HEK293 (cell line): ENCODE data around the gene PLIN4.
A peak's percentile ranks its signal among the peaks of the same experiment; 100 is the strongest.

Experiments used
- CTCF ChIA-PET: fragments of 350-600 bp; formaldehyde crosslinking; extraction: SDS; loops from one replicate; lab custom pipeline; 2021; ENCODE audit warnings: antibody characterized with exemption; lab: Yijun Ruan, JAX
- POLR2A ChIA-PET: fragments of 300-600 bp; formaldehyde crosslinking; extraction: SDS; loops from one replicate; lab custom pipeline; 2020; ENCODE audit warnings: antibody characterized with exemption, inconsistent platforms; lab: Yijun Ruan, JAX
- H3K27ac ChIP-seq: fragments of 200-500 bp; sonication (Bioruptor generic); 2 replicates; pipeline ENCODE4 v1.5.1; 2014; ENCODE audit warnings: low read depth, low read length, control low read depth, inconsistent platforms; ENCODE audit errors: extremely low read depth
- H3K36me3 ChIP-seq, 2 experiments: fragments of 200-500 bp in 1 of 2; sonication (Bioruptor generic) in 1 of 2; 1 replicate in 1 of 2; 2 replicates in 1 of 2; pipeline ENCODE4 v1.5.1; 2014 to 2017; ENCODE audit warnings: inconsistent platforms in 2 of 2, low read length in 2 of 2; ENCODE audit not compliant: control insufficient read depth in 2 of 2, insufficient read depth in 1 of 2
- H3K4me1 ChIP-seq: fragments of 200-500 bp; sonication (Bioruptor generic); 2 replicates; pipeline ENCODE4 v1.5.1; 2014; ENCODE audit warnings: mild to moderate bottlenecking, low read length, inconsistent platforms; ENCODE audit not compliant: control insufficient read depth, insufficient read depth
- H3K4me3 ChIP-seq: 2 replicates; pipeline ENCODE4 v1.5.1; 2011; ENCODE audit warnings: low read depth, mild to moderate bottlenecking, control low read depth, low read length, moderate library complexity
- H3K9me3 ChIP-seq: fragments of 200-500 bp; sonication (Bioruptor generic); 2 replicates; pipeline ENCODE4 v1.5.1; 2014; ENCODE audit warnings: low read depth, low read length, inconsistent platforms; ENCODE audit not compliant: control insufficient read depth, insufficient read depth
- EGR2 ChIP-seq: fragments of 450-650 bp; formaldehyde crosslinking; IDR thresholded peaks from 2 replicates; pipeline ENCODE4 v1.5.1; 2016; ENCODE audit warnings: low read depth, missing biosample characterization, missing genetic modification characterization
- IKZF3 ChIP-seq: fragments of 450-650 bp; IDR thresholded peaks from 2 replicates; pipeline ENCODE4 v1.5.0; 2018; ENCODE audit warnings: missing biosample characterization, mild to moderate bottlenecking, missing genetic modification characterization, moderate library complexity
- MYNN ChIP-seq: fragments of 450-650 bp; formaldehyde crosslinking; IDR thresholded peaks from 2 replicates; pipeline ENCODE4 v1.5.1; 2016; ENCODE audit warnings: missing biosample characterization, missing genetic modification characterization, borderline replicate concordance
- ZFHX2 ChIP-seq: fragments of 450-650 bp; formaldehyde crosslinking; conservative IDR thresholded peaks from 2 replicates; pipeline ENCODE4 v1.5.1; 2016; ENCODE audit warnings: missing biosample characterization, missing genetic modification characterization
- ZNF366 ChIP-seq: fragments of 450-650 bp; formaldehyde crosslinking; conservative IDR thresholded peaks from 2 replicates; pipeline ENCODE4 v1.5.1; 2016; ENCODE audit warnings: missing biosample characterization, missing genetic modification characterization
- ZNF48 ChIP-seq: fragments of 450-650 bp; formaldehyde crosslinking; IDR thresholded peaks from 2 replicates; pipeline ENCODE4 v1.5.1; 2016; ENCODE audit warnings: missing biosample characterization, missing genetic modification characterization
- ZNF626 ChIP-seq: fragments of 450-650 bp; sonication (Bioruptor Pico); formaldehyde crosslinking; IDR thresholded peaks from 2 replicates; pipeline ENCODE4 v1.5.1; 2018; ENCODE audit warnings: missing biosample characterization, missing genetic modification characterization, inconsistent platforms
- TF ChIP-seq, protein P1 (sequence below): fragments of 450-650 bp; formaldehyde crosslinking; IDR thresholded peaks from 2 replicates; pipeline ENCODE4 v1.5.1; 2016; ENCODE audit warnings: missing biosample characterization, missing genetic modification characterization
- TF ChIP-seq, protein P2 (sequence below): fragments of 450-650 bp; formaldehyde crosslinking; IDR thresholded peaks from 2 replicates; pipeline ENCODE4 v1.5.1; 2016; ENCODE audit warnings: missing biosample characterization, missing genetic modification characterization
- TF ChIP-seq, protein P3 (sequence below): sonication (generic); formaldehyde crosslinking; IDR thresholded peaks from 2 replicates; pipeline ENCODE4 v1.8.1; 2022; ENCODE audit warnings: mild to moderate bottlenecking, moderate library complexity, missing genetic modification reagents
- TF ChIP-seq, protein P4 (sequence below): fragments of 450-650 bp; formaldehyde crosslinking; IDR thresholded peaks from 2 replicates; pipeline ENCODE4 v1.5.1; 2016; ENCODE audit warnings: missing biosample characterization, missing genetic modification characterization
- TF ChIP-seq, protein P5 (sequence below): fragments of 450-650 bp; formaldehyde crosslinking; IDR thresholded peaks from 2 replicates; pipeline ENCODE4 v1.5.1; 2016; ENCODE audit warnings: missing biosample characterization, missing genetic modification characterization

The PLIN4 gene

DNA sequence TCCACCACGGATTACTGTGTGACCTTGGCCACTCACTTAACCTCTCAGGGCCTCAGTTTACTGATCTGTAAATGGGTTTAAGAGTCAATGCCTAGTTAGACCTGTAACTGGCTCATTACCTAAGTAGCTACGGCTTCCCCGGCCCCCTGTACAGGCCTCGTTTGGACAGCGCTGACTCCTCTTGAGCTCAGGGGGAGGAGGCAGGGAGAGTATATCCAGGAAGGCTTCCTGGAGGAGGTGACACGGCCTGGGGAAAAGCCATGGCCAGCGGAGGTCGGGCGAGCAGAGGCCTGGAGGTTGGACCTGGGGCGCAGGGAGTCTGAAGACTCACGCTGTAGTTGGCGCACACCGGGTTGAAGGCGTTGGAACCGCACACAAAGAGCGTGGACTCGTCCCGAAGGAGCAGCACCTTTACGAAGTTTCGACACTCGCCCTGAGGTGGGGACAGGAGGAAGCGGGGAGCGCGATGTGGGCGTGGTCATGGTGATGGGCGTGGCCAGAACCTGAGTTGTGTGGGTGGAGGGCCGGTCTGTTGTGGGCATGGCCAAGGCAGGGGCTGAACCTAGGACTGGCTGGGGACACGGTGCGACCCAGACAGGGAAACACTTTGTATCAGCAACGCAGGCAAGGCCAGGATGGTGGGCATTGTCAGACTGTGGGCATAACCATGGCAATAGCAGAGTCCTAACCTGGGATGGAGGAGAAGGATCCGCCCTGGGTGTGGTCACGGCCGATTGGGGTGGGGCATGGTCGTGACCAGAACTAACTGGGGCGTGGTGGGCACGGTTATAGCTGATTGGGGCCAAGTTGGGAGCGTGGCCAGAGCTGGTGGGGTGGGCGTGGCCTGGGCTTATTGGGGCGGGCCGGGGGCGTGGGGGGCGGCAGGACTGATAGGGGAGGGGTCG is 37.6 kb upstream of the PLIN4 start (continued):
- TF ChIP-seq, protein P1, sequence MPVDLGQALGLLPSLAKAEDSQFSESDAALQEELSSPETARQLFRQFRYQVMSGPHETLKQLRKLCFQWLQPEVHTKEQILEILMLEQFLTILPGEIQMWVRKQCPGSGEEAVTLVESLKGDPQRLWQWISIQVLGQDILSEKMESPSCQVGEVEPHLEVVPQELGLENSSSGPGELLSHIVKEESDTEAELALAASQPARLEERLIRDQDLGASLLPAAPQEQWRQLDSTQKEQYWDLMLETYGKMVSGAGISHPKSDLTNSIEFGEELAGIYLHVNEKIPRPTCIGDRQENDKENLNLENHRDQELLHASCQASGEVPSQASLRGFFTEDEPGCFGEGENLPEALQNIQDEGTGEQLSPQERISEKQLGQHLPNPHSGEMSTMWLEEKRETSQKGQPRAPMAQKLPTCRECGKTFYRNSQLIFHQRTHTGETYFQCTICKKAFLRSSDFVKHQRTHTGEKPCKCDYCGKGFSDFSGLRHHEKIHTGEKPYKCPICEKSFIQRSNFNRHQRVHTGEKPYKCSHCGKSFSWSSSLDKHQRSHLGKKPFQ (tag by site-specific recombination), result no peak
- TF ChIP-seq, all 188 proteins: peak for 7

DNA sequence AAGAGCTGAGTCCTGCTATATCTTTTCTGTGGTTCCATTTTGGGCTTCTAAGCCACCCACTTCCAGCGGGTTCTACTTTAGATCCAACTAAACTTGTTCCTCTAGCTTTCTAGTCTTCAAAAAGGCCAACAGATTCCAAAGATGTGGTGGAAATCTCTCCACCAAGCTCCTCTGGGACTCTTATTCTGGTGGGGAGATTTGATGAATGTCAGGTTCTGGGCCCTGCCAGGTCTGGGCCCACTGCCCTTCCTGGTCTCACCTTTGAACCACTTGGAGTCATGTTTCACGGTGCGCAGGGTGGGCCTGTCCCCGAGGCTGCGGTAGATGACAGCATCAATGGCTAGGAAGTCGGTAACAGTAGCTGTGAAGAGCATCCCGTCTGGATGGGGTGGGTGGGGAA is 36.4 kb upstream of the PLIN4 start:
- Histone ChIP-seq H3K36me3 (peaks cover 0 to 48% of the 10 kb centered on the region in 2 experiments; a peak in 2 of 3 replicates), H3K9me3 (no peaks in the 10 kb centered on the region), H3K27ac (no peak overlapping the region), H3K4me1 (no peaks in the 10 kb centered on the region), H3K4me3 (no peak overlapping the region)
- ChIA-PET POLR2A (no interaction called here), CTCF (interaction anchor here (0.6 to 2.2 kb wide), 4 partner anchors 14 to 299 kb away, joined by 3 to 8 read pairs (median 5); no protein-coding TSS in a partner anchor)
- TF ChIP-seq, protein P2, sequence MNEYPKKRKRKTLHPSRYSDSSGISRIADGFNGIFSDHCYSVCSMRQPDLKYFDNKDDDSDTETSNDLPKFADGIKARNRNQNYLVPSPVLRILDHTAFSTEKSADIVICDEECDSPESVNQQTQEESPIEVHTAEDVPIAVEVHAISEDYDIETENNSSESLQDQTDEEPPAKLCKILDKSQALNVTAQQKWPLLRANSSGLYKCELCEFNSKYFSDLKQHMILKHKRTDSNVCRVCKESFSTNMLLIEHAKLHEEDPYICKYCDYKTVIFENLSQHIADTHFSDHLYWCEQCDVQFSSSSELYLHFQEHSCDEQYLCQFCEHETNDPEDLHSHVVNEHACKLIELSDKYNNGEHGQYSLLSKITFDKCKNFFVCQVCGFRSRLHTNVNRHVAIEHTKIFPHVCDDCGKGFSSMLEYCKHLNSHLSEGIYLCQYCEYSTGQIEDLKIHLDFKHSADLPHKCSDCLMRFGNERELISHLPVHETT (tag by site-specific recombination), result no peak
- TF ChIP-seq, protein P3, sequence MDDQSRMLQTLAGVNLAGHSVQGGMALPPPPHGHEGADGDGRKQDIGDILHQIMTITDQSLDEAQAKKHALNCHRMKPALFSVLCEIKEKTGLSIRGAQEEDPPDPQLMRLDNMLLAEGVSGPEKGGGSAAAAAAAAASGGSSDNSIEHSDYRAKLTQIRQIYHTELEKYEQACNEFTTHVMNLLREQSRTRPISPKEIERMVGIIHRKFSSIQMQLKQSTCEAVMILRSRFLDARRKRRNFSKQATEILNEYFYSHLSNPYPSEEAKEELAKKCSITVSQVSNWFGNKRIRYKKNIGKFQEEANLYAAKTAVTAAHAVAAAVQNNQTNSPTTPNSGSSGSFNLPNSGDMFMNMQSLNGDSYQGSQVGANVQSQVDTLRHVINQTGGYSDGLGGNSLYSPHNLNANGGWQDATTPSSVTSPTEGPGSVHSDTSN (CRISPR knock-in tag), result no peak
- TF ChIP-seq ZNF48 (tag by site-specific recombination), result no peak
- TF ChIP-seq MYNN (tag by site-specific recombination), result peak; percentile 88

DNA sequence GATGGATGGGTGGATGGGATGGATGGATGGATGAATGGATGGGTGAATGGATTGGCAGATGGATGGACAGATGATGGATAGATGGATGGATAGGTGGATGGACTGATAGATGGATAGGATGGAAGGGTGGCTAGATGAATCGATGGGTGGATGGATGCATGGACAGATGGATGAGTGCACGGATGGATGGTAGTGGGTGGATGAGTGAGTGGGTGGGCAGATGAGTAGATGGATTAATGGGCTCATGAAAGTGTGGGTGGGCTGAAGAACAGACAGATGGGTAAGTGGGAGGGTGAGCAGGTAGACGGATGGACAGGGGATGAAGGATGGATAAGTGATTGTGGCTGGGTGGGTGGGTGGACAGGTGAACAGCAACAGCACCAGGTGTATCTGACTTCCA is 35.5 kb upstream of the PLIN4 start:
- TF ChIP-seq ZNF626 (tag by site-specific recombination) (no peak), ZFHX2 (tag by site-specific recombination) (peak; percentile 87), IKZF3 (no peak), ZNF366 (tag by site-specific recombination) (peak; percentile 56), EGR2 (peak; percentile 94)
- TF ChIP-seq, protein P4, sequence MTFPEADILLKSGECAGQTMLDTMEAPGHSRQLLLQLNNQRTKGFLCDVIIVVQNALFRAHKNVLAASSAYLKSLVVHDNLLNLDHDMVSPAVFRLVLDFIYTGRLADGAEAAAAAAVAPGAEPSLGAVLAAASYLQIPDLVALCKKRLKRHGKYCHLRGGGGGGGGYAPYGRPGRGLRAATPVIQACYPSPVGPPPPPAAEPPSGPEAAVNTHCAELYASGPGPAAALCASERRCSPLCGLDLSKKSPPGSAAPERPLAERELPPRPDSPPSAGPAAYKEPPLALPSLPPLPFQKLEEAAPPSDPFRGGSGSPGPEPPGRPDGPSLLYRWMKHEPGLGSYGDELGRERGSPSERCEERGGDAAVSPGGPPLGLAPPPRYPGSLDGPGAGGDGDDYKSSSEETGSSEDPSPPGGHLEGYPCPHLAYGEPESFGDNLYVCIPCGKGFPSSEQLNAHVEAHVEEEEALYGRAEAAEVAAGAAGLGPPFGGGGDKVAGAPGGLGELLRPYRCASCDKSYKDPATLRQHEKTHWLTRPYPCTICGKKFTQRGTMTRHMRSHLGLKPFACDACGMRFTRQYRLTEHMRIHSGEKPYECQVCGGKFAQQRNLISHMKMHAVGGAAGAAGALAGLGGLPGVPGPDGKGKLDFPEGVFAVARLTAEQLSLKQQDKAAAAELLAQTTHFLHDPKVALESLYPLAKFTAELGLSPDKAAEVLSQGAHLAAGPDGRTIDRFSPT, result no peak
- TF ChIP-seq, protein P5, sequence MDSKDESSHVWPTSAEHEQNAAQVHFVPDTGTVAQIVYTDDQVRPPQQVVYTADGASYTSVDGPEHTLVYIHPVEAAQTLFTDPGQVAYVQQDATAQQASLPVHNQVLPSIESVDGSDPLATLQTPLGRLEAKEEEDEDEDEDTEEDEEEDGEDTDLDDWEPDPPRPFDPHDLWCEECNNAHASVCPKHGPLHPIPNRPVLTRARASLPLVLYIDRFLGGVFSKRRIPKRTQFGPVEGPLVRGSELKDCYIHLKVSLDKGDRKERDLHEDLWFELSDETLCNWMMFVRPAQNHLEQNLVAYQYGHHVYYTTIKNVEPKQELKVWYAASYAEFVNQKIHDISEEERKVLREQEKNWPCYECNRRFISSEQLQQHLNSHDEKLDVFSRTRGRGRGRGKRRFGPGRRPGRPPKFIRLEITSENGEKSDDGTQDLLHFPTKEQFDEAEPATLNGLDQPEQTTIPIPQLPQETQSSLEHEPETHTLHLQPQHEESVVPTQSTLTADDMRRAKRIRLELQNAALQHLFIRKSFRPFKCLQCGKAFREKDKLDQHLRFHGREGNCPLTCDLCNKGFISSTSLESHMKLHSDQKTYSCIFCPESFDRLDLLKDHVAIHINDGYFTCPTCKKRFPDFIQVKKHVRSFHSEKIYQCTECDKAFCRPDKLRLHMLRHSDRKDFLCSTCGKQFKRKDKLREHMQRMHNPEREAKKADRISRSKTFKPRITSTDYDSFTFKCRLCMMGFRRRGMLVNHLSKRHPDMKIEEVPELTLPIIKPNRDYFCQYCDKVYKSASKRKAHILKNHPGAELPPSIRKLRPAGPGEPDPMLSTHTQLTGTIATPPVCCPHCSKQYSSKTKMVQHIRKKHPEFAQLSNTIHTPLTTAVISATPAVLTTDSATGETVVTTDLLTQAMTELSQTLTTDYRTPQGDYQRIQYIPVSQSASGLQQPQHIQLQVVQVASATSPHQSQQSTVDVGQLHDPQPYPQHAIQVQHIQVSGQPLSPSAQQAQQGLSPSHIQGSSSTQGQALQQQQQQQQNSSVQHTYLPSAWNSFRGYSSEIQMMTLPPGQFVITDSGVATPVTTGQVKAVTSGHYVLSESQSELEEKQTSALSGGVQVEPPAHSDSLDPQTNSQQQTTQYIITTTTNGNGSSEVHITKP (tag by site-specific recombination), result no peak
- ChIA-PET CTCF (no interaction called here), POLR2A (no interaction called here)

More for the DNA sequence above, 35.5 kb upstream of the PLIN4 start:
- peaks cover 0 to 49% of the 10 kb centered on the region in 2 experiments; a peak in 2 of 3 replicates for H3K36me3 ChIP-seq
- H3K9me3 ChIP-seq, result no peaks in the 10 kb centered on the region
- no peak overlapping the region for H3K27ac ChIP-seq
- H3K4me1 ChIP-seq, result no peaks in the 10 kb centered on the region
- no peak overlapping the region for H3K4me3 ChIP-seq
